ENCODE results near the gene ZNF428.
"Not testable (repeated sequence)": the region's sequence is repeated elsewhere in the genome, so short reads cannot be mapped to it uniquely, and the experiment has no call there.

ZNF428 gene

DNA sequence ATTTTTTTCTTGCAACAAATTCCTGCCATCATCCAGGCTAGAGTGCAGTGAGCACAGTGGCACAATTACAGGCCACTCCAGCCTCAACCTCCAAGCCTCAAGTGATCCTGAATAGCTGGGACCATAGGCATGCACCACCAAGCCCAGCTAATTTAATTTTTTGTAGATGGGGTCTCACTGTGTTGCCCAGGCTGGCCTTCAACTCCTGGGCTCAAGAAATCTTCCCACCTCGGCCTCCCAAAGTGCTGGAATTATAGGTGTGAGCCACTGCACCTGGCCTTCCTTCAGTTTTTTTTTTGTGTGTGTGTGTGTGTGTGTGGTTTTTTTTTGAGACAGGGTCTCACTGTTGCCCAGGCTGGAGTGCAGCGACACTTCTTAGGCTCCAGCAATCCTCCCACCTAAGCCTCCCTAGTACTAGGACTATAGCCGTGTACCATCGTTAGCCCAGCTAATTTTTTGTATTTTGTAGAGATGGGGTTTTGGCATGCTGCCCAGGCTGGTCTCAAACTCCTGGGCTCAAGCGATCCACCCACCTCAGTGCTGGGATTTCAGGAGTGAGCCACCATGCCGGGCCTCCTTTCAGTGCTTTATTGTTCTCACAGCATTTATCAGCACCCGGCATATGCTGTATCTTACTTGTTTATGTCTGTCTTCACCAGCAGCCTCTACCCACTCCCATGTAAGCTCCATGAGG is 13.4 kb downstream of the ZNF428 start:
- DNase-seq (ENCODE audit: extremely low read depth, low read depth), result no peak
- TF ChIP-seq, protein P1, sequence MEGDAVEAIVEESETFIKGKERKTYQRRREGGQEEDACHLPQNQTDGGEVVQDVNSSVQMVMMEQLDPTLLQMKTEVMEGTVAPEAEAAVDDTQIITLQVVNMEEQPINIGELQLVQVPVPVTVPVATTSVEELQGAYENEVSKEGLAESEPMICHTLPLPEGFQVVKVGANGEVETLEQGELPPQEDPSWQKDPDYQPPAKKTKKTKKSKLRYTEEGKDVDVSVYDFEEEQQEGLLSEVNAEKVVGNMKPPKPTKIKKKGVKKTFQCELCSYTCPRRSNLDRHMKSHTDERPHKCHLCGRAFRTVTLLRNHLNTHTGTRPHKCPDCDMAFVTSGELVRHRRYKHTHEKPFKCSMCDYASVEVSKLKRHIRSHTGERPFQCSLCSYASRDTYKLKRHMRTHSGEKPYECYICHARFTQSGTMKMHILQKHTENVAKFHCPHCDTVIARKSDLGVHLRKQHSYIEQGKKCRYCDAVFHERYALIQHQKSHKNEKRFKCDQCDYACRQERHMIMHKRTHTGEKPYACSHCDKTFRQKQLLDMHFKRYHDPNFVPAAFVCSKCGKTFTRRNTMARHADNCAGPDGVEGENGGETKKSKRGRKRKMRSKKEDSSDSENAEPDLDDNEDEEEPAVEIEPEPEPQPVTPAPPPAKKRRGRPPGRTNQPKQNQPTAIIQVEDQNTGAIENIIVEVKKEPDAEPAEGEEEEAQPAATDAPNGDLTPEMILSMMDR (IDR thresholded peaks at IDR 0.05; ENCODE audit: low read depth, low read length), result no peak

GRCh38 chr19:43600326-43600725 is 19.1 kb downstream of the ZNF428 start:
- not testable (repeated sequence) for DNase-seq (ENCODE audit: extremely low read depth, low read depth)

DNA sequence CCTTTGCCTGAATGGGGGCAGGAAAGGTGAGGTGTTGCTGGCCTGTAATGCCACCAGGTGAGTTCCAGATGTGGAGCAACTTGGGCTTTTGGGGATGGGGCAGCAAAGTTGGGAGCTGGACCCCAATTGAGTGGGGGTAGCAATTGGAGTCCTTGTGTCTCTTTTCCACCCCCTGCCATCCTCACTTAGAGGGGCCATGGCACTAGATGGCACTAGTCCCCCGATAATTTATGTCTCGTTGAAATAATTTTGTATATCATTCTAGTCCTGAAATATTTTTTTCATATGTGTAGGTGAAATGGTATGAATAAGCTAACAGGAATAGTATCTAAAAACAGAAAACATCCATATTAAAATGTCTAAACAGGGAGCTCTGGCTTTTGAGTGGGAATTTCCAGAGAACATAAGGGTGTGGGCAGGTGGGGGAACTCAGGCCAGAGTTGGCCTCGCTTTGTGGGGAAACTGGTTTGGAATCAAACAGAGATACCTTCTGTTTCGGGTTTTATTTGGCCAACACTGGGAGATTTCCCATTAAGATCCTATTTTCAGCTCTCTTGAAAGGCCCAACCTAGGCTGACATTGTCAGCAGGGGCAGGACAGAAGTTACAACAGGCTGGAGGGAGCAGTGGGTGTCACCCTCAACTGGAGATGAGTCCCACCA is 19.7 kb downstream of the ZNF428 start:
- DNase-seq (ENCODE audit: extremely low read depth, low read depth), result no peak
- TF ChIP-seq, protein P1 (IDR thresholded peaks at IDR 0.05; ENCODE audit: low read depth, low read length), result no peak

- DNase-seq (ENCODE audit: extremely low read depth, low read depth), result no peak
- TF ChIP-seq, protein P1 (IDR thresholded peaks at IDR 0.05; ENCODE audit: low read depth, low read length), result no peak
Measured at GRCh38 chr19:43598445-43599240, 20.8 kb downstream of the ZNF428 start.

GRCh38 chr19:43597876-43598275 is 21.6 kb downstream of the ZNF428 start:
- TF ChIP-seq, protein P1 (IDR thresholded peaks at IDR 0.05; ENCODE audit: low read depth, low read length), result no peak
- DNase-seq (ENCODE audit: extremely low read depth, low read depth), result no peak

GRCh38 chr19:43596842-43597461 is 22.5 kb downstream of the ZNF428 start:
- TF ChIP-seq, protein P1 (IDR thresholded peaks at IDR 0.05; ENCODE audit: low read depth, low read length), result no peak
- DNase-seq (ENCODE audit: extremely low read depth, low read depth), result no peak

GRCh38 chr19:43595999-43596841 is 23.2 kb downstream of the ZNF428 start, which contains the start of the genes IRGQ and ZNF576:
IRGQ (minus strand) TSS chr19:43596134; CDS start chr19:43595338, 796 bp downstream.
ZNF576 (plus strand) TSS chr19:43596595; CDS start chr19:43597109, 514 bp downstream.
- peak; percentile 99 for DNase-seq (ENCODE audit: extremely low read depth, low read depth)

More at GRCh38 chr19:43595999-43596841, 23.2 kb downstream of the ZNF428 start, which contains the start of the genes IRGQ and ZNF576:
- TF ChIP-seq, protein P1 (IDR thresholded peaks at IDR 0.05; ENCODE audit: low read depth, low read length), result peak; percentile 3

All from AG09319 (cell line).